Measurements from ENCODE around the gene DNAJC22. TPM values are rescaled to one million over a fixed set of nuclear protein-coding genes. Genes with fewer than 3 reads are reported as not detected.

DNAJC22 gene
- total and polyA plus RNA-seq, 9 of the 15 experiments (the other 6 are each of a cell fraction or from before 2014, with no cell fraction given): 0.10 to 1.2 (median 0.47) TPM

GRCh38 chr12:49389387-49389703 is 42.7 kb downstream of the DNAJC22 start:
- no peak overlapping the region for H3K27ac ChIP-seq (ENCODE audit: extremely low read depth, low read depth, low read length)
- intact Hi-C loops (cut with micrococcal nuclease) (no loop called here), in situ Hi-C loops (cut with MboI) (no loop called here)
- no peak overlapping the region for H3K4me2 ChIP-seq (ENCODE audit: insufficient read depth, low read length)
- H4K20me1 ChIP-seq (replicated peaks; ENCODE audit: control insufficient read depth, insufficient read depth, low read length): no peaks in the 10 kb centered on the region
- H3K9me3 ChIP-seq (replicated peaks; ENCODE audit: control insufficient read depth, insufficient read depth, low read depth, low read length): no peaks in the 10 kb centered on the region
- 83% methylated on average over 10 of the region's 13 CpGs for WGBS (ENCODE audit: insufficient coverage, low coverage, missing lambda C conversion rate)
- DNase-seq (ENCODE audit: extremely low read depth in 1 of 4, low spot score in 3 of 4) (no peak), FAIRE-seq (no peak), ATAC-seq (no peak)
- TF ChIP-seq ZNF174 (CRISPR knock-in tag; IDR thresholded peaks at IDR 0.05): no peak
- no peak for TF ChIP-seq PHF21A (IDR thresholded peaks at IDR 0.05; ENCODE audit: borderline replicate concordance, low read depth)
- TF ChIP-seq MBD2 (IDR thresholded peaks at IDR 0.05; ENCODE audit: borderline replicate concordance, low read depth): no peak
- TF ChIP-seq NFRKB (IDR thresholded peaks at IDR 0.05; ENCODE audit: low read depth): no peak
- TF ChIP-seq ZNF583 (CRISPR knock-in tag; IDR thresholded peaks at IDR 0.05): no peak
- no peak for TF ChIP-seq ZNF239 (CRISPR knock-in tag; IDR thresholded peaks at IDR 0.05)
- TF ChIP-seq POLR2G (IDR thresholded peaks at IDR 0.05; ENCODE audit: low read depth, low read length): no peak
- TF ChIP-seq GATAD2B (IDR thresholded peaks at IDR 0.05; ENCODE audit: borderline replicate concordance): no peak
- no peak for TF ChIP-seq E2F8 (IDR thresholded peaks at IDR 0.05; ENCODE audit: low read depth, partially characterized antibody)
- no peak for TF ChIP-seq NR2C2 (CRISPR knock-in tag; IDR thresholded peaks at IDR 0.05)
- TF ChIP-seq NR2C2 (tag; IDR thresholded peaks at IDR 0.05): no peak
- no peak for TF ChIP-seq AFF1 (IDR thresholded peaks at IDR 0.05; ENCODE audit: low read depth in 1 of 2, partially characterized antibody in 2 of 2)
- no peak for TF ChIP-seq ERF (CRISPR knock-in tag; IDR thresholded peaks at IDR 0.05)
- no peak for TF ChIP-seq HNRNPH1 (optimal IDR thresholded peaks at IDR 0.05; ENCODE audit: low read depth, low read length)
- TF ChIP-seq NFE2 (IDR thresholded peaks at IDR 0.05; ENCODE audit: low read depth): no peak
- no peak for TF ChIP-seq RNF2 (IDR thresholded peaks at IDR 0.05)
- no peak for TF ChIP-seq DPF2 (IDR thresholded peaks at IDR 0.05)
- TF ChIP-seq CEBPG (CRISPR knock-in tag; IDR thresholded peaks at IDR 0.05): no peak
- no peak for TF ChIP-seq CEBPG (tag; conservative IDR thresholded peaks at IDR 0.05 in 1 of 2, IDR thresholded peaks at IDR 0.05 in 1 of 2)
- TF ChIP-seq GTF2F1 (IDR thresholded peaks at IDR 0.05; ENCODE audit: low read depth, low read length): no peak
- no TSS peak for BruUV-seq (replicated peaks)
- H3K36me3 ChIP-seq (ENCODE audit: control insufficient read depth, insufficient read depth, low read length): no peaks in the 10 kb centered on the region; the same call in 2 of the 3 replicates
- no peaks in the 10 kb centered on the region for H3K9me1 ChIP-seq (ENCODE audit: control insufficient read depth, insufficient read depth, low read length)
- no peak overlapping the region for H2AFZ ChIP-seq (ENCODE audit: low read depth, low read length)
- no peaks in the 10 kb centered on the region for H3K27me3 ChIP-seq (ENCODE audit: control insufficient read depth in 2 of 2, insufficient read depth in 2 of 2, low read length in 2 of 2)
- CTCF ChIA-PET (ENCODE audit: low intra/inter-chr PET ratio): no interaction called here
- H3K4me3 ChIP-seq: no peak overlapping the region
- H3K79me2 ChIP-seq (ENCODE audit: control insufficient read depth, insufficient read depth, low read length): 0 out of 3 replicates have a peak, but pooled peaks cover 2% of the 10 kb centered on the region
- H3K4me1 ChIP-seq (replicated peaks in 1 of 2; ENCODE audit: control insufficient read depth in 2 of 2, insufficient read depth in 2 of 2, low read length in 2 of 2): peaks cover 0 to 4% of the 10 kb centered on the region in 2 experiments; a peak in 3 of 5 replicates
- H3K9ac ChIP-seq (ENCODE audit: insufficient read depth in 1 of 2, low read depth in 2 of 2, low read length in 2 of 2): no peak overlapping the region
- POLR2A ChIA-PET: interaction anchor here (1.0 to 1.5 kb wide), 2 partner anchors 11 to 20 kb away, joined by 3 read pairs; no protein-coding TSS in a partner anchor
